ENCODE results near the gene VDAC1. TPM values are rescaled to one million over a fixed set of nuclear protein-coding genes. Genes with fewer than 3 reads are reported as not detected.

The VDAC1 gene
- total RNA-seq, 4 donors from 2014 or later, result 84.4 to 121 (median 112) TPM

GRCh38 chr5:133994297-133994989, 10.3 kb downstream of the VDAC1 start:
- TF ChIP-seq, protein P1, sequence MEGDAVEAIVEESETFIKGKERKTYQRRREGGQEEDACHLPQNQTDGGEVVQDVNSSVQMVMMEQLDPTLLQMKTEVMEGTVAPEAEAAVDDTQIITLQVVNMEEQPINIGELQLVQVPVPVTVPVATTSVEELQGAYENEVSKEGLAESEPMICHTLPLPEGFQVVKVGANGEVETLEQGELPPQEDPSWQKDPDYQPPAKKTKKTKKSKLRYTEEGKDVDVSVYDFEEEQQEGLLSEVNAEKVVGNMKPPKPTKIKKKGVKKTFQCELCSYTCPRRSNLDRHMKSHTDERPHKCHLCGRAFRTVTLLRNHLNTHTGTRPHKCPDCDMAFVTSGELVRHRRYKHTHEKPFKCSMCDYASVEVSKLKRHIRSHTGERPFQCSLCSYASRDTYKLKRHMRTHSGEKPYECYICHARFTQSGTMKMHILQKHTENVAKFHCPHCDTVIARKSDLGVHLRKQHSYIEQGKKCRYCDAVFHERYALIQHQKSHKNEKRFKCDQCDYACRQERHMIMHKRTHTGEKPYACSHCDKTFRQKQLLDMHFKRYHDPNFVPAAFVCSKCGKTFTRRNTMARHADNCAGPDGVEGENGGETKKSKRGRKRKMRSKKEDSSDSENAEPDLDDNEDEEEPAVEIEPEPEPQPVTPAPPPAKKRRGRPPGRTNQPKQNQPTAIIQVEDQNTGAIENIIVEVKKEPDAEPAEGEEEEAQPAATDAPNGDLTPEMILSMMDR (IDR thresholded peaks at IDR 0.05; ENCODE audit: low read depth), result no peak

DNA sequence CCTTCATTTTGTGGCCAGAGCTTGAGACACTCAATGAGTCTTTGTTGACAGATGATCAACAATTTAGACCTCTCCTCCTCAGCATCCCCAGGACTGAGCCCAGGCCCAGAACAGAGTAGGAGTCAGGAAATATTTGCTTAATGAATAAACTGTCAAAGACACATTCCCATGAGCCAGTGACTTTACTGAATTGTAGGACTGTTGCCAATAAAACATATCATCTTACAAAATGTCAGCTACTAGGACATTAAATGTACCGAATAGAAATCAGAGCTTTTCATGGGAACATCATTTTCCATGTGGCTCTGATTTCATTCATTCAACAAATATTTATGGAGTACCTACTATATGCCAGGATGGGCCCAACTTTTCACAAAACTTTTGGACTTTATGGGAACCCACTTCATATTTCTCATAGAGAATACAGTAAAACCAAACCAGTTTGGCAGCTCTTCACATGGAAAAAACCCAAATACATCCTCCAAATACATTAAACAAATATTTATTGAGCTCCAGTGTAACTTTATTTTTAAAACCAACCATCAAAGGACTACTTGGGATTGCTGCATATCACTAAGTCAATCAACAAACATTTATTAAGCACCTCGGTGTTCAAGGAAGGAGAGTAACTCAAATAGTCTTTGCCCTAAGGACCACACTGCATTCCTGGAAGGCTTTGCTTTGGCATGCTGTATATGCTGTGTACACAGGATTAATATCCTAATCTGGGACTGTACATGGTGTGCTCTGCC, 11.4 kb downstream of the VDAC1 start:
- TF ChIP-seq, protein P1 (IDR thresholded peaks at IDR 0.05; ENCODE audit: low read depth), result no peak

DNA sequence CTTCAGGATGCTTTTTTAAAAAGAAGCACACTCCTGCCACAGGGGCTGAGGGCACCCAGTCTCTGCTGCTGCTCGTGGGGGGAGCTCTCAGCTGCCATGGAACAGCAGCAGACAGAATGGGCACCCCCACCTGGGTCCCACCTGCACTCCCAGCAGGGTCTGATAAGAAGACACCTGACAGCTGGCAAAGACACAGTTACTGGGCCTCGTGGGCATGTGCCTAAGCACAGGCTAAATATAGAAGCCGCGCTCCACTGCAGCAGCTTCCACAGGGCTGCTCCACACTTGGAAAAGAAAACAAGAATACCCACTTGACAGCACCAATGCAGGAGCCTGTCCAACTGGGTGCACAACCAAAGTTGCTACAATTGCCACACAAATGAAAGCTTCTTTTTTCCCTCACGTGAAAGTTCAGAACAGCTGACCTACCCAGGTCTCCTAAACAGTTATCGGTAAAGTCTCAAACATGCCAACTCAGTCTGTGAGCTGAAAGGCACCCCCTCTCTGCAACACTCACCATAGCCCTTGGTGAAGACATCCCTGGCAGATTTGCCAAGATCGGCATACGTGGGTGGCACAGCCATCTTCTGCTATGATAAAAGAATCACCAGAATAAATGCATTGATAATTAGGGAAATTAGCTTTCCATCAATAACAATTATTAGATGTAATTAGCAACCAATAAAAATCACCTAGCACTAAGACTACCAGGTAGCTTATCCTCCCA, 12.2 kb downstream of the VDAC1 start:
- TF ChIP-seq, protein P1 (IDR thresholded peaks at IDR 0.05; ENCODE audit: low read depth), result no peak

DNA sequence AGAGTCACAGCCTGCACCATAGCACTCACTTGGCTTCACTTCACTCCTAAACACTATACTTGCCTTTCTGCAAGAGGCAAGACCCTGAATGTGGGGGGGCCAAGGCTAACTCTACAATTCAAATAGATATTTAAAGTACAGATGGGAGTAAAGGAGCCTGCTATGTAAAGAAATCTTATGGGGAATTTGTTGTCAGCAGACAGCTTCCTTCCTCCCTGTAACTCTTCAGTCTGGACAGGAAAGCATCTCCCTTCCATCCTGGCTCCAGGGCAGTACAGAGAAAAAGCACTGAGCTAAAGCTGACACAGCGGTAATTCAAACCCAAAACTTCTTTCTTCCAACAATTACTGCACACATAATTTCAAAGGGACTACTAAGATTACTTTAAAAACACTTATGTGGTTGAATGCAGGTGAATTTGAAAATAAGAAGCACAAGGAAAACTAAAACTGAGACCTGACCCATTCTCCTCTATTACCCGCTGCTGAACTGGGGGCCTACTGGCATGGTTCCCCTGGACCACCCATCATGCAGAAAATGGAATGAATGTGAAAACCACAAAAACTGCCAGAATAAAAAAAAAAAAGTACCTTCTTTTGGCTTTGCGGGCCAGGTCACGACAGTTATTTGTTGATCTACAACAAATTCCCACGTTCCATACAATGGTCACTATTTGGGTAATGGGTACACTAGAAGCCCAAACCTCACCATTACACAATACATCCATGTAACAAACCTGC, 13.4 kb downstream of the VDAC1 start:
- TF ChIP-seq, protein P1 (IDR thresholded peaks at IDR 0.05; ENCODE audit: low read depth), result no peak

- TF ChIP-seq, protein P1 (IDR thresholded peaks at IDR 0.05; ENCODE audit: low read depth), result no peak
These were observed 14.4 kb downstream of the VDAC1 start for GRCh38 chr5:133990396-133990795.

DNA sequence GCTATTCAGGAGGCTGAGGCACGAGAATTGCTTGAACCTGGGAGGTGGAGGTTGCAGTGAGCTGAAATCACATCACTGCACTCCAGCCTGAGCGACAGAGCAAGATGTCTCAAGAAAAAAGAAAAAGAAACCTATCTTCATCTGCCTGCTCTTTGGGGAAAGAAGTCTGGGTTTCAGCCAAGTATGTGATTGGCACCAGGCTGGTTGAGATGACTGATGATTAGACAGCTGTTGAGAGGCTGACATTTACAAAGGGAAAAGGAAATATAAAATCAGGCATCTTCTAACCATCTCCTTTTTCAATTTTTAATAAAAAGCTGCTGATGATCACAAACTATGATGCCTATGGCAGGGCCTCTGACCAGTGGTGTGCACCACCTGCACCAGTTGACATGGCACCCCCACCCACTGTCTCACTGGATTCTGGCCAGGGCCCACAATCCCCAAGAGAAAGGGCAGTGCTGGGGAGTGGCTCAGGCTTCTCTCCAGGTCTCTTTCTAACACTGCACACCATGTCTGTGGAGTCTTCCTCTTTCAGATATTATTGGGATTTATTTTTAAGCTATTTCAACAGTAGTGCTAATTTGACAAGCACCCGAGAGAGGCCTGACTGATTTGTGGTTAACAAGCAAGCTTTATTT, 19.1 kb downstream of the VDAC1 start:
- TF ChIP-seq, protein P1 (IDR thresholded peaks at IDR 0.05; ENCODE audit: low read depth), result no peak
